Caco-2 (cell line): ENCODE results near the gene PTCD3. TPM values are rescaled to one million over a fixed set of nuclear protein-coding genes. Genes with fewer than 3 reads are reported as not detected.

Experiments used
- BruUV-seq: library from RNA; stranded (reverse); fragments of 400-500 nt; replicated peaks from 2 replicates; lab custom pipeline; 2021; lab: Mats Ljungman, UMichigan
- CTCF ChIA-PET: fragments of 300-600 bp; sonication (Branson Sonifier 250); formaldehyde crosslinking; loops from one replicate; lab custom pipeline; 2022; ENCODE audit warnings: antibody characterized with exemption; lab: Charles Lee
- POLR2A ChIA-PET: fragments of 300-600 bp; sonication (Branson Sonifier 250); formaldehyde crosslinking; loops from one replicate; lab custom pipeline; 2022; ENCODE audit warnings: antibody characterized with exemption; lab: Charles Lee
- DNase-seq, 2 experiments: peaks; one replicate each; pipeline versions ENCODE4 v3.0.0 to v3.0.0-alpha.2; 2020 to 2022
- H3K27me3 ChIP-seq: replicated peaks from 2 replicates; pipeline ENCODE4 v1.6.0; 2011; ENCODE audit warnings: low read length; ENCODE audit not compliant: control insufficient read depth, insufficient read depth
- H3K36me3 ChIP-seq: 2 replicates; pipeline ENCODE4 v1.5.1; 2011; ENCODE audit warnings: low read length; ENCODE audit not compliant: control insufficient read depth, insufficient read depth
- H3K4me1 ChIP-seq: fragments of 250-450 bp; sonication (Bioruptor Pico); 2 replicates; pipeline ENCODE4 v1.5.1; 2020; ENCODE audit warnings: mild to moderate bottlenecking
- H3K4me3 ChIP-seq: 2 replicates; pipeline ENCODE4 v1.5.1; 2011; ENCODE audit warnings: low read depth, mild to moderate bottlenecking, control low read depth, low read length
- H3K9me3 ChIP-seq: fragments of 250-450 bp; sonication (Bioruptor Pico); 2 replicates; pipeline ENCODE4 v1.5.1; 2020; ENCODE audit warnings: mild to moderate bottlenecking, moderate library complexity
- H3K27ac Mint-ChIP-seq: one replicate; pipeline ENCODE4 v1.8.0; 2022; ENCODE audit warnings: mixed read lengths; ENCODE audit not compliant: unreplicated experiment
- H3K27me3 Mint-ChIP-seq: one replicate; pipeline ENCODE4 v1.8.0; 2022; ENCODE audit warnings: mixed read lengths; ENCODE audit not compliant: insufficient read depth, unreplicated experiment
- H3K36me3 Mint-ChIP-seq: one replicate; pipeline ENCODE4 v1.8.0; 2022; ENCODE audit warnings: mild to moderate bottlenecking, mixed read lengths; ENCODE audit not compliant: insufficient read depth, unreplicated experiment
- H3K4me1 Mint-ChIP-seq: one replicate; pipeline ENCODE4 v1.8.0; 2022; ENCODE audit warnings: low read depth, mixed read lengths; ENCODE audit not compliant: unreplicated experiment
- H3K4me3 Mint-ChIP-seq: one replicate; pipeline ENCODE4 v1.8.0; 2022; ENCODE audit warnings: mild to moderate bottlenecking, moderate library complexity, mixed read lengths; ENCODE audit not compliant: unreplicated experiment
- H3K9me3 Mint-ChIP-seq: one replicate; pipeline ENCODE4 v1.8.0; 2022; ENCODE audit warnings: mixed read lengths; ENCODE audit not compliant: unreplicated experiment
- CTCF ChIP-seq, 2 experiments: fragments of 200-600 bp in 1 of 2; IDR thresholded peaks; 1 replicate in 1 of 2; 2 replicates in 1 of 2; pipeline versions ENCODE4 v1.5.1 to v1.8.0; 2011 to 2022; ENCODE audit warnings: antibody characterized with exemption in 1 of 2, control low read depth in 1 of 2, inconsistent platforms in 1 of 2, low read depth in 1 of 2, low read length in 1 of 2, mild to moderate bottlenecking in 1 of 2, moderate library complexity in 1 of 2; ENCODE audit not compliant: insufficient read depth in 1 of 2, severe bottlenecking in 1 of 2, unreplicated experiment in 1 of 2
- intact Hi-C: fragments of 100-400 bp; cut with micrococcal nuclease; formaldehyde crosslinking; loops from one replicate; pipeline ENCODE4 v1.10.0; 2022; ENCODE audit not compliant: unreplicated experiment
- total RNA-seq: library from RNA; stranded (reverse); gene quantifications from 2 replicates; pipeline ENCODE4 v1.2.3, GENCODE V29; 2022

The PTCD3 gene
- total RNA-seq, 1 experiment from 2014 or later: 282 TPM

GRCh38 chr2:86074256-86074655 lies 31.8 kb upstream of the PTCD3 start:
- Mint-ChIP-seq H3K27ac (no peak overlapping the region), H3K4me1 (no peaks in the 10 kb centered on the region), H3K36me3 (peaks cover 88% of the 10 kb centered on the region), H3K4me3 (no peak overlapping the region), H3K9me3 (no peaks in the 10 kb centered on the region), H3K27me3 (no peaks in the 10 kb centered on the region)
- BruUV-seq: no TSS peak
- H3K9me3 ChIP-seq: no peaks in the 10 kb centered on the region
- H3K4me3 ChIP-seq: no peak overlapping the region
- ChIA-PET CTCF (no interaction called here), POLR2A (no interaction called here)
- TF ChIP-seq CTCF (IDR thresholded peaks at IDR 0.05; ENCODE audit: insufficient read depth in 1 of 2, low read depth in 1 of 2, low read length in 1 of 2, severe bottlenecking in 1 of 2, unreplicated experiment in 1 of 2): no peak
- intact Hi-C loops: loop anchor here (10.0 kb wide), 1 partner anchor 189 kb away; the partner anchor contains the start of gene ST3GAL5
- H3K4me1 ChIP-seq: no peaks in the 10 kb centered on the region
- no peak for DNase-seq
- H3K27me3 ChIP-seq: no peaks in the 10 kb centered on the region
- H3K36me3 ChIP-seq: peaks cover 4% of the 10 kb centered on the region

GRCh38 chr2:86074811-86075210 lies 31.2 kb upstream of the PTCD3 start:
- Mint-ChIP-seq H3K9me3 (no peaks in the 10 kb centered on the region), H3K36me3 (peaks cover 88% of the 10 kb centered on the region), H3K4me3 (no peak overlapping the region), H3K27ac (no peak overlapping the region), H3K4me1 (no peaks in the 10 kb centered on the region), H3K27me3 (no peaks in the 10 kb centered on the region)
- H3K27me3 ChIP-seq: no peaks in the 10 kb centered on the region
- H3K36me3 ChIP-seq: peaks cover 4% of the 10 kb centered on the region
- ChIA-PET CTCF (no interaction called here), POLR2A (no interaction called here)
- intact Hi-C loops: loop anchor here (5.0 to 10.0 kb wide), 2 partner anchors 48 to 190 kb away; partner anchors contain the start of gene ST3GAL5
- no peaks in the 10 kb centered on the region for H3K9me3 ChIP-seq
- TF ChIP-seq CTCF (IDR thresholded peaks at IDR 0.05; ENCODE audit: insufficient read depth in 1 of 2, low read depth in 1 of 2, low read length in 1 of 2, severe bottlenecking in 1 of 2, unreplicated experiment in 1 of 2): no peak
- no peak overlapping the region for H3K4me3 ChIP-seq
- H3K4me1 ChIP-seq: no peaks in the 10 kb centered on the region
- no TSS peak for BruUV-seq
- DNase-seq: no peak

- CTCF ChIA-PET: interaction anchor here (1.2 kb wide), 1 partner anchor 248 kb away, joined by 4 read pairs; no protein-coding TSS in a partner anchor
- POLR2A ChIA-PET: no interaction called here
- H3K4me1 ChIP-seq: no peaks in the 10 kb centered on the region; the same call in 1 of the 2 replicates
Observed at GRCh38 chr2:86075886-86076285, 30.1 kb upstream of the PTCD3 start.

More at GRCh38 chr2:86075886-86076285, 30.1 kb upstream of the PTCD3 start:
- no peak for DNase-seq
- Histone ChIP-seq H3K9me3 (no peaks in the 10 kb centered on the region), H3K36me3 (peaks cover 3% of the 10 kb centered on the region), H3K27me3 (no peaks in the 10 kb centered on the region), H3K4me3 (no peak overlapping the region)
- intact Hi-C loops: loop anchor here (5.0 to 10.0 kb wide), 2 partner anchors 49 to 191 kb away; partner anchors contain the start of gene ST3GAL5
- Mint-ChIP-seq H3K4me3 (no peak overlapping the region), H3K9me3 (no peaks in the 10 kb centered on the region), H3K4me1 (no peaks in the 10 kb centered on the region), H3K27me3 (no peaks in the 10 kb centered on the region), H3K27ac (no peak overlapping the region), H3K36me3 (peaks cover 88% of the 10 kb centered on the region)
- TF ChIP-seq CTCF (IDR thresholded peaks at IDR 0.05; ENCODE audit: insufficient read depth in 1 of 2, low read depth in 1 of 2, low read length in 1 of 2, severe bottlenecking in 1 of 2, unreplicated experiment in 1 of 2): no peak
- no TSS peak for BruUV-seq
